CD4-positive, alpha-beta T cell treated with Interleukin-17A for 1 hour (primary cell): Measurements from ENCODE around the gene ZBED4.
A peak's percentile ranks its signal among the peaks of the same experiment; 100 is the strongest.

Source experiments
- DNase-seq: peaks from one replicate; pipeline ENCODE4 v3.0.0-alpha.2; 2020

Gene ZBED4

GRCh38 chr22:49926916-49927315 lies 73.3 kb downstream of the ZBED4 start:
- DNase-seq: no peak

- no peak for DNase-seq
Measured at GRCh38 chr22:49927483-49928184, 74.0 kb downstream of the ZBED4 start.

GRCh38 chr22:49928185-49928495 lies 74.5 kb downstream of the ZBED4 start:
- DNase-seq: no peak

GRCh38 chr22:49928555-49929210 lies 75.0 kb downstream of the ZBED4 start:
- DNase-seq: no peak

- peak; percentile 72 for DNase-seq
Measured at GRCh38 chr22:49929211-49929979, 75.8 kb downstream of the ZBED4 start.

GRCh38 chr22:49929994-49930575 lies 76.4 kb downstream of the ZBED4 start:
- no peak for DNase-seq

GRCh38 chr22:49930596-49931412 lies 77.2 kb downstream of the ZBED4 start:
- DNase-seq: peak; percentile 71

- no peak for DNase-seq
Measured at GRCh38 chr22:49933236-49934159, 79.9 kb downstream of the ZBED4 start.

GRCh38 chr22:49934160-49934890 lies 80.7 kb downstream of the ZBED4 start:
- peak; percentile 62 for DNase-seq

GRCh38 chr22:49934891-49935557 lies 81.4 kb downstream of the ZBED4 start:
- DNase-seq: peak; percentile 90

GRCh38 chr22:49935561-49935960 lies 81.9 kb downstream of the ZBED4 start:
- no peak for DNase-seq

GRCh38 chr22:49936018-49936972 lies 82.7 kb downstream of the ZBED4 start:
- peak; percentile 95 for DNase-seq

GRCh38 chr22:49936973-49937757 lies 83.5 kb downstream of the ZBED4 start:
- DNase-seq: no peak

- no peak for DNase-seq
Measured at GRCh38 chr22:49937758-49938564, 84.3 kb downstream of the ZBED4 start.

GRCh38 chr22:49938565-49939136 lies 85.0 kb downstream of the ZBED4 start:
- no peak for DNase-seq
